IPS-NIHi7 (cell line): Measurements from ENCODE around the gene TMEM201.
"Not testable (repeated sequence)": the region's sequence is repeated elsewhere in the genome, so short reads cannot be mapped to it uniquely, and the experiment has no call there.

Experiments
- DNase-seq: peaks from one replicate; pipeline ENCODE4 v3.0.0; 2012; ENCODE audit warnings: mixed read lengths; ENCODE audit errors: extremely low spot score

The TMEM201 gene

GRCh38 chr1:9621032-9621431, 32.3 kb downstream of the TMEM201 start:
- no peak for DNase-seq

- no peak for DNase-seq
Observed at GRCh38 chr1:9624081-9624480, 35.4 kb downstream of the TMEM201 start.

DNA sequence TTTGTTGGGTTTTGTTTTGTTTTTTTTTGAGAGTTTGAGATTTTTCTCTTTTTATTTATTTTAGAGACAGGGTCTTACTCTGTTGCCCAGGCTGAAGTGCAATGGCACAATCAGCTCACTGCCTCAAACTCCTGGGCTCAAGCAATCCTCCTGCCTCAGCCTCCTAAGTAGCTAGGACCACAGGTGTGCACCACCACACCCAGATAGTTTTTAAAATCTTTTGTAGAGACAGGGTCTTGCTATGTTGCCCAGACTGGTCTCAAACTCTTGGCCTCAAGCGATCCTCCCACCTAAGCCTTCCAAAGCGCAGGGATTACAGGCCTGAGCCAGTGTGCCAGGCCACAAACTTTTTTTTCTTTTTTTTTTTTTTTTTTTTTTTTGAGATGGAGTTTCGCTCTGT, 36.3 kb downstream of the TMEM201 start:
- not testable (repeated sequence) for DNase-seq

GRCh38 chr1:9626201-9626608, 37.5 kb downstream of the TMEM201 start:
- no peak for DNase-seq

GRCh38 chr1:9628541-9629444, 40.1 kb downstream of the TMEM201 start:
- DNase-seq, result no peak

DNA sequence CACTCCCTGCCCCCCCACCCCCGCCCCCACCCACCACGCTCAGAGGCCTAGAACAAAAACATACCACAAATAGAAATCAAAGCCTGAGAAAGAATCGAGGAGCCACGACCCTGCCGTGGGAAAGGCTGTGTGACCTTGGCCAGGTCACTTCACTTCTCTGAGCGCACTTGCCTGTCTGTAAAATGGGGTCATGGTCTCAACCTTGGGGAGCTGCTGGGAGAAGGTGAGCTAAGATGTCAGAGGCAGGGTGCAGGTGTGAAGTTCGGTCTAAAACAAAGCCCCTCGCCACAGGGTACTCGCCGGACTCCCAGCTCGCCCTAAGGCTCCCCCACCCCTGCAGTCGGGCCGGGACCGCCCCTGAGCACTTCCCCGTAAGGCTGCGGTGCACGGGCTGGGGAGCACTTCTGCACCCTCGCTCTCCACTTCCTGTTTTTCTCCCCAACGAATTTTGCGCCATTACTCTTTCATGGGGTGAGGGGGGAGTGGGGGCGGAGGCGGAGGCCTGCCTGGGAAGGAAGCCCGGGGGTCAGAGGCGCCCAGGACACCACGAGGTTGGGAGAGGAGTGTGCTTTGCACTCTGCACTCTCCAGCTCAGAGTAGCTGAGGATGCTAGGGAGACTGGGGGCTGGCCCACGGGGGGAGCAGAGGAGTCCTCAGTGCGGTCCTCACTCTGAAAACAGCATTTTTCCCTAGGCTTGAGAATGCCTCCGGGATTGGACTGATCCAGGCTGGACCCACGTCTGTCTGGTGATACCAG, 40.9 kb downstream of the TMEM201 start:
- no peak for DNase-seq

DNA sequence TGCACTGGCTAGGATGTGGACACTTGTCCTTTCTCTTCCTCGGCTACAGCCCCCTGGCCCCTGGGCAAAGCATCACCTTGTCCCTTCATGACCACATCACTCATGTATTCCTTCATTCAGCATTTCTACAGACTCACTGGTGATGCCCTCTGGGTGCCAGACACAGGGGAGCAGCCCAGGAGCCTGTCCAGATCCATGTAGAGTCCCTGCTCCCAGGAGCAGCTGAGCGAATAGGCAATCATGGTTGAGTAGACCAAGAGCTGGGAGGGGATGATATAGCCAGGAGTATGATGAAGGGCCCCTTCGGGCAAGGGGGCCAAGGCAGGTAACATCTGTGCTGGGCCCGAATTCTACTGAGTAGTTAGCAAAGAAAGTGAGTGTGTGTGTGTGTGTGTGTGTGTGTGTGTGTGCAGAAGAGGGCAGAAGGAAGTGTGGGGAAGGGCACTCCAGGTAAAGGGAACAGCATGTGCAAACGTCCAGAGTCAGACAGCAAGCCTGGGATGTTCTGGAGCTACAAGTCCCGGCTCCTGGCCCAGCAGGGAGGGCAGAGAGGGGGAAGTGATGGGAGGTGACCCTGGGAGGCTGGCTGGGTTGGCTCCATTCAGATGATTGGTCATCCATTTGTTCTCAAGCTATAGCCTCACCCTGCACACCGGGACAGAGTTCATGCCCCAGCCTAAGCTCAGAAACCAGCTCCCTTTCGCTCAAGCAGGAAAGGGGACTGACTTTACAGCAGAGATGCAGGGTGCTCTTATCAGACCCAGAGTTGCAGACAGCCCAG, 41.8 kb downstream of the TMEM201 start:
- DNase-seq, result no peak

GRCh38 chr1:9631613-9632012, 42.9 kb downstream of the TMEM201 start:
- DNase-seq, result no peak

DNA sequence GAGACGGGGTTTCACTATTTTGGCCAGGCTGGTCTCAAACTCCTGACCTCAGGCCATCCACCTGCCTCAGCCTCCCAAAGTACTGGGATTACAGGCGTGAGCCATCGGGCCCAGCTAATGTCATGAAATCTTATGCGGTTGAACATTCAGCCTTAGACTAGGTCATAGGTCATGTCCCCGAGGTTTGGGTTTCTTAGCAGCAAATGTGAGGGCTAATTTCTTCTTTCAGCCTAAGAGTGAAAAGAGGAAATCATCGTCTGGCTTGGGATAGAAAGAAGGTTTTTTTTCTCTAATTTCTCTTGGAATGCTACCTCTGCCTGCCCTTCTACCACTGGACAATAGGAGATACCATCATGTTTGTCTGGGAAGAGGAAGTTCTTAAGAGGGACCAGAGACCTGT, 44.8 kb downstream of the TMEM201 start:
- no peak for DNase-seq

GRCh38 chr1:9634582-9634981, 45.9 kb downstream of the TMEM201 start:
- DNase-seq, result no peak

DNA sequence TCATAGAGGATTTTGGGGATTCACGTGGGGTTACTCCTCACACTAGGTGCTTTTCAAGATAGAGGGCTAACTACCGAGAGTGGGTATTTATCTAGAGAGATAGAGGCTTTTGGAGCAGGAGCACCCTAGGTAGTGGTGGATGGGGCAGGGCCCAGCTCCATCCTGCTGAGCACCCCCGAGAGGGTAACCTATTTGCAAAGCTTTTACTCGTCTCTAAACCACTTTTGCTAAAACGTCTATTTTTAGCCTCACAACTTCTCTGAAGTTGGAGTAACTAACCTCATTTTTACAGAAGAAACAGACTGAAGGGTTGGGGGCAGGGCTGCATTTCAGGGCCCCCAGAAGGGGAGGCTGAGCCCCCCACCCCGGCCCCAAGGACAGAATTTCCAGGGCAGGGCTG, 50.5 kb downstream of the TMEM201 start:
- DNase-seq, result no peak

- no peak for DNase-seq
Observed at GRCh38 chr1:9643351-9644256, 54.9 kb downstream of the TMEM201 start.

DNA sequence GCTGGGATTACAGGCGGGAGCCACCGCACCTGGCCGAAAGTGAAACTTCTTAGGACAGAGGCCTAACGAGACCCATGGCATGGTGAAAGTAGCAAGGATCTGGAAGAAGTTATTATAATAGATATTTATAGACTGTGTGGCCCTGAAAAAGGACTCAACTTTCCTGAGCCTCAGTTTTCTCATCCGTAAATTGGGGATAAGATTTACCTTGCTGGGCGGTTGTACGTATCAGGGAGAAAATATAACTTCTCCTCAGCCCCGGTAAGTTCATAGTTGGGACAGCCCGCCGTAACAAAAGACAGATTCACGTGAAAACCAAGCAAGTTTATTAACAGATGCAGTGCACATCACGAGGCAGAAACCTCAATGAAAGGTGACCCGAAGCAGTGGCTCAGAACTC, 57.3 kb downstream of the TMEM201 start:
- DNase-seq, result no peak

DNA sequence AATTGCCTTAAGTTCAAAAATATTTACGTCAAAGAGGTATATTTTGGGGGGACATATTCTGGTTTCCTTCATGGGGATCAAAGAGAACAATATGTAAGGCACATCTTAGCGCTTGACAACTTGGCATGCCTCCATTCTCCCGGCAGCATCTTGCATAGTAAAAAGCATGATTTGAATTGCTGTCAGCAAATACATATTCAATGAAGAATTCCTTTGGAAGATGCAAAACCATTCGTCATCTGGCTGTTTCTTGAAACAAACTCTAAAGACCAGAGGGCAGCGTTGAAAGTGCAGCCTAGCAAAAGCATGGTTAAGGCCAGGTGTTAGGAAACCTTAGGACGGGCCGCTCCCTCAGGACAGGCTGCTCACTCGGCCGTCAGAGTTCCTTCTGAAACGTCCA, 59.5 kb downstream of the TMEM201 start:
- DNase-seq, result no peak

DNA sequence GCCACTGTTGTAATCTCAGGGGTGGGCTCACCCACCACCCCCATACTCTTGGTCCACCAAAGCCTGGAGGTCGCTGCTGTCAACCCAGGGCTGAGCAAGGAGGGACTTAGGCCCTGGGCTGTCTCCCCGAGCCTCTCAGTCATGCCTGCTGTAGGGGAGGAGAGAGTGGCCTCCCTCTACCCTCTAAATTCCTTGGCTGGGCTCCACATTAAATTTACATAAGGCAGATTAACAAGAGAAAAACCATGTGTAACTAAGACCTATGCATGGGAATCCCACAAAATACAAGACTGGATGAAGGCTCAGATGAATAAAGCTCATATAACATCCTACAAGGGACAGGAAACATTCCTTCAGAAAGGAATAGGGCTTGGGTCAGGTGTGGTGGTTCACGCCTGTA, 61.1 kb downstream of the TMEM201 start:
- no peak for DNase-seq

GRCh38 chr1:9651220-9651564, 62.5 kb downstream of the TMEM201 start:
- no peak for DNase-seq

DNA sequence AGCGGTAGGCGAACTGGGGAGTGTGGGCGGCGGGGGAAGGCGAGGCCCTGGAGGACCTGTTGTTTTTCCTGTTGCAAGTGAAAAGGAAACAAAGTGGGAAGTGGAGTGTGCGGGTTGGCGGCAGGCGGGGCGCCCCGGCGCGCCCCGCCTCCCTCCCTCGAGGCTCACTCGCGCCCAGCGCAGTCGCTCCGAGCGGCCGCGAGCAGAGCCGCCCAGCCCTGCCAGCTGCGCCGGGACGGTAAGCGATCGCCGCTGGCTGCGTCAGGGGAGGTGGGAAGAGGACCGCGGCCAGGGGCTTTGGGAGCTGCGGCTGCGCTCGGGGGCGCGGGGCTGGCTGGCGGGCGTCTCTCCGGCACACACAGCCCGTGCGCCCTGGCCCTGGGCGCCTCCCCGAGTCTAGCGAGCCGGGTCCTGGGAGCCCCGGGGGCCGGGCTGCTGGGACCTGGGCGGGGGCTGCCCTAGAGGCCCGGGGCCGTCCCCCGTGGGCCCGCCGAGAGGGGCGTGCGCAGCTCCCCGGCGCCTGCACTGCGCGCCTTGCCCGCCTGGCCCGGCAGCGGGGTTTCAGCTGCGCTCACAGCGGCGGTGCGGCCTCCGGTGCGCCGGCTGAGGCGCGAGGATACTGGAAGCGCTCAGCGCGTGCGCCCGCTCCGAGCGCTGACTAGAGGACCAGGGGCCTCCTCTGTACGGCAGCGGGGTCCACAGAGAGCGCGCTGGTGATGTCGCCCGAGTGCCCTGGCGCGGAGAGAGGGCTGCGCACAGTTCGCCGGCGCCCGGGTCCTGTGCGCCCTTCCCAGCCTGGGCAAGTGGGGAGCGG, 63.1 kb downstream of the TMEM201 start, which contains the start of gene PIK3CD:
Gene PIK3CD (plus strand): TSS at position 167 of the 814 bp plus-strand sequence. CDS start 58,725 bp downstream, outside the sequence.
- peak; percentile 71 for DNase-seq

GRCh38 chr1:9652379-9653209, 63.9 kb downstream of the TMEM201 start:
- DNase-seq, result no peak

DNA sequence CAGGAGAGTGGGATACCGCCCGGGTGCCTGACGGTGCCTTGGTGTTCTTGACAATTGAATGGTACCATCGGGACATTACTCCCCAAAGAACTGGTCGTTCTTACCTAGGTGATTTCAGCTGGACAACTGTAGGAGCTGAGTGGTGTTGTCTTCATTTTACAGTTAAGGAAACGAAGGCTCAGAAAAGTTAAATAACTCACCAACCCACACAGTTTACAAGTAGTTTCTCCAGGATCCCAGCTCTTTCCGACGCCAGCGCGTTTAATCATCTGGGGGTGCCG, 64.4 kb downstream of the TMEM201 start:
- no peak for DNase-seq
